Osteocyte (in vitro differentiated cells): ENCODE measurements around the gene DKC1. TPM values are rescaled to one million over a fixed set of nuclear protein-coding genes. Genes with fewer than 3 reads are reported as not detected.
"Not testable (repeated sequence)": the region's sequence is repeated elsewhere in the genome, so short reads cannot be mapped to it uniquely, and the experiment has no call there.

Source experiments
- DNase-seq: peaks from one replicate; pipeline ENCODE4 v3.0.0; 2021; ENCODE audit warnings: mixed read lengths; ENCODE audit not compliant: unreplicated experiment; ENCODE audit errors: extremely low spot score
- H3K27ac Mint-ChIP-seq: one replicate; pipeline ENCODE4 v1.8.0; 2021; ENCODE audit warnings: mild to moderate bottlenecking, mixed read lengths; ENCODE audit not compliant: unreplicated experiment
- H3K27me3 Mint-ChIP-seq: one replicate; pipeline ENCODE4 v1.8.0; 2021; ENCODE audit warnings: mixed read lengths; ENCODE audit not compliant: unreplicated experiment
- H3K36me3 Mint-ChIP-seq: one replicate; pipeline ENCODE4 v1.8.0; 2021; ENCODE audit warnings: mixed read lengths; ENCODE audit not compliant: unreplicated experiment
- H3K4me1 Mint-ChIP-seq: one replicate; pipeline ENCODE4 v1.8.0; 2021; ENCODE audit warnings: mixed read lengths; ENCODE audit not compliant: unreplicated experiment
- H3K4me3 Mint-ChIP-seq: one replicate; pipeline ENCODE4 v1.8.0; 2021; ENCODE audit warnings: mild to moderate bottlenecking, moderate library complexity, mixed read lengths; ENCODE audit not compliant: unreplicated experiment
- H3K9me3 Mint-ChIP-seq: one replicate; pipeline ENCODE4 v1.8.0; 2021; ENCODE audit warnings: mixed read lengths; ENCODE audit not compliant: unreplicated experiment
- CTCF ChIP-seq: fragments of 200-600 bp; sonication (generic); IDR thresholded peaks from 2 replicates; pipeline ENCODE4 v1.5.0; 2021; ENCODE audit warnings: antibody characterized with exemption, mild to moderate bottlenecking, moderate library complexity
- total RNA-seq: library from RNA; stranded (reverse); gene quantifications from 2 replicates; pipeline ENCODE4 v1.2.1, GENCODE V29; 2021

DKC1 gene
- total RNA-seq, 1 donor from 2014 or later, result 37.5 TPM

GRCh38 chrX:154818916-154819770 is 56.5 kb downstream of the DKC1 start:
- Mint-ChIP-seq H3K9me3 (peaks cover 8% of the 10 kb centered on the region), H3K36me3 (no peaks in the 10 kb centered on the region), H3K27me3 (peaks cover 27% of the 10 kb centered on the region), H3K4me1 (no peaks in the 10 kb centered on the region), H3K4me3 (no peak overlapping the region), H3K27ac (no peak overlapping the region)
- TF ChIP-seq CTCF, result no peak
- no peak for DNase-seq

DNA sequence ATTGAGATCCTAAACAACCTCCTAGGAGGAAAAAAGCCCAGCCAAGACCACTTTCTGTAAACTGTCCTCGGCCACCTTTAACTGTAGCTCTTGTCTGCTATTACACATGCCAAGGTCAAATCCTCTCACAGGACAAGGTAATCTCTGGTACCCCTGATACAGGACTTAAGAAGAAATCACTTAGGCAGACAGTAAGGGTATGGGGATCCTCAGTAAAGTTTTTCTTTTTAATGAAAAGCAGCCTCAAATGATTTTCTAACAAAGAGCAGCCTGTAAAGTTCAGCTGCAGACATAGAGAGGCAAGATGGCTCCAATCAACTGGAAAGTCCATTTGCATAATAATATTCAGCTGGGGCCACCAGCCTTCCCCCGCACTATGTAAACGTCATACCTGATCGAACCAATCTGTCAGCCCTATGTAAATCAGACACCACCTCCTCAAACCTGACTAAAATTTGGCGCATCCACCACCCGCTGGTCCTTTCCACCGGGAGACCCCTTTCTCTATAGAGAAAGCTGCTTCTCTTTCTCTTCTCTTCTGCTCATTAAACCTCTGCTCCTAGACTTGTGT is 57.2 kb downstream of the DKC1 start:
- Mint-ChIP-seq H3K36me3 (no peaks in the 10 kb centered on the region), H3K27ac (no peak overlapping the region), H3K9me3 (peaks cover 8% of the 10 kb centered on the region), H3K27me3 (peaks cover 27% of the 10 kb centered on the region), H3K4me3 (no peak overlapping the region), H3K4me1 (no peaks in the 10 kb centered on the region)
- TF ChIP-seq CTCF, result no peak
- no peak for DNase-seq

- Mint-ChIP-seq H3K4me1 (no peaks in the 10 kb centered on the region), H3K9me3 (peaks cover 13% of the 10 kb centered on the region), H3K27me3 (peaks cover 25% of the 10 kb centered on the region), H3K27ac (no peak overlapping the region), H3K36me3 (no peaks in the 10 kb centered on the region), H3K4me3 (no peak overlapping the region)
- DNase-seq, result no peak
- no peak for TF ChIP-seq CTCF
Measured at GRCh38 chrX:154821523-154821922, 58.9 kb downstream of the DKC1 start.

DNA sequence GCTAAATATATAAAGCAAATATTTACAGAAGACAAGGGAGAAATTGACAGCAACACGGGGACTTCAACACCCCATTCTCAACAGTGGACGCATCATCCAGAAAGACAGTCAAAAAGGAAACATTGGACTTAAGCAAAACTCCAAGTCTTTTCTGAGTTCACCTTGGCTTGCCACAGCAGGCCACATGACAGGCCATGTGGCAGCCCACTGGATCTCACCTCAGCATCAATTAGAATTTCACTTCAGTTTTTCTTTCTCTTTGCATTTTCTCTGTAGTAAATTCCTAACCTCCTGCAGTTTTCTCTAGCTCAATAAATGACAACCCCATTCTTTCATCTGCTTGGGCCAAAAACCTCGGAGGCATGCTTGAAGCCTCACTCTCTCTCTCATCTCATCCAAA is 59.4 kb downstream of the DKC1 start:
- H3K27ac Mint-ChIP-seq, result no peak overlapping the region
- no peaks in the 10 kb centered on the region for H3K4me1 Mint-ChIP-seq
- no peak for DNase-seq
- TF ChIP-seq CTCF, result no peak
- no peak overlapping the region for H3K4me3 Mint-ChIP-seq
- H3K36me3 Mint-ChIP-seq, result no peaks in the 10 kb centered on the region
- H3K9me3 Mint-ChIP-seq, result peaks cover 14% of the 10 kb centered on the region
- H3K27me3 Mint-ChIP-seq, result peaks cover 25% of the 10 kb centered on the region

DNA sequence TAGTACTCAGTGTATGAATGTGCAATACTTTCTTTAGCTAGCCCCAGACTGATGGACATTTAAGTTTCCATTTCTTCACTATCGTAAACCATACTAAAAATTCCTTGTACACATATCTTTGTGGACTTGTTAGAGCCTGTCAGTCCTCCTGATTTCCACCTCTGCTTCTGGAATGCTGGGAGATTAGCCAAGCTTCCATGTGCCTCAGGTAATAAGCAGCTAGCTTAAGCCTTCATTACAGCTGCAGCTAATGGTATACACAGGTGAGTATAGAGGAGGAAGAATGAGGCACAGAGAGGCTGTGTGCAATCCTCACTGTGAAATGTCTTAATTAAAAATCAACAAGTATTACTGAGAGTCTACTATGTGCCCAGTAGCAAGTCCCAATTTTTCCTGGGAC is 62.0 kb downstream of the DKC1 start:
- Mint-ChIP-seq H3K36me3 (no peaks in the 10 kb centered on the region), H3K27ac (no peak overlapping the region), H3K4me3 (no peak overlapping the region), H3K4me1 (no peaks in the 10 kb centered on the region), H3K9me3 (peaks cover 7% of the 10 kb centered on the region), H3K27me3 (peaks cover 25% of the 10 kb centered on the region)
- DNase-seq, result no peak
- TF ChIP-seq CTCF, result no peak

DNA sequence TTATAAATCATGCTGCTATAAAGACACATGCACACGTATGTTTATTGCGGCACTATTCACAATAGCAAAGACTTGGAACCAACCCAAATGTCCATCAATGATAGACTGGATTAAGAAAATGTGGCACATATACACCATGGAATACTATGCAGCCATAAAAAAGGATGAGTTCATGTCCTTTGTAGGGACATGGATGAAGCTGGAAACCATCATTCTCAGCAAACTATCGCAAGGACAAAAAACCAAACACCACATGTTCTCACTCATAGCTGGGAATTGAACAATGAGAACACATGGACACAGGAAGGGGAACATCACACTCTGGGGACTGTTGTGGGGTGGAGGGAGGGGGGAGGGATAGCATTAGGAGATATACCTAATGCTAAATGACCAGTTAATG is 62.9 kb downstream of the DKC1 start:
- H3K36me3 Mint-ChIP-seq, H3K9me3 Mint-ChIP-seq, DNase-seq, H3K27ac Mint-ChIP-seq, H3K4me1 Mint-ChIP-seq, H3K4me3 Mint-ChIP-seq: not testable (repeated sequence)
- peaks cover 23% of the 10 kb centered on the region for H3K27me3 Mint-ChIP-seq
